Measurements from ENCODE around the gene LRRC38.
"Not testable (repeated sequence)": the region's sequence is repeated elsewhere in the genome, so short reads cannot be mapped to it uniquely, and the experiment has no call there.

The LRRC38 gene, protein sequence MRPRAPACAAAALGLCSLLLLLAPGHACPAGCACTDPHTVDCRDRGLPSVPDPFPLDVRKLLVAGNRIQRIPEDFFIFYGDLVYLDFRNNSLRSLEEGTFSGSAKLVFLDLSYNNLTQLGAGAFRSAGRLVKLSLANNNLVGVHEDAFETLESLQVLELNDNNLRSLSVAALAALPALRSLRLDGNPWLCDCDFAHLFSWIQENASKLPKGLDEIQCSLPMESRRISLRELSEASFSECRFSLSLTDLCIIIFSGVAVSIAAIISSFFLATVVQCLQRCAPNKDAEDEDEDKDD

DNA sequence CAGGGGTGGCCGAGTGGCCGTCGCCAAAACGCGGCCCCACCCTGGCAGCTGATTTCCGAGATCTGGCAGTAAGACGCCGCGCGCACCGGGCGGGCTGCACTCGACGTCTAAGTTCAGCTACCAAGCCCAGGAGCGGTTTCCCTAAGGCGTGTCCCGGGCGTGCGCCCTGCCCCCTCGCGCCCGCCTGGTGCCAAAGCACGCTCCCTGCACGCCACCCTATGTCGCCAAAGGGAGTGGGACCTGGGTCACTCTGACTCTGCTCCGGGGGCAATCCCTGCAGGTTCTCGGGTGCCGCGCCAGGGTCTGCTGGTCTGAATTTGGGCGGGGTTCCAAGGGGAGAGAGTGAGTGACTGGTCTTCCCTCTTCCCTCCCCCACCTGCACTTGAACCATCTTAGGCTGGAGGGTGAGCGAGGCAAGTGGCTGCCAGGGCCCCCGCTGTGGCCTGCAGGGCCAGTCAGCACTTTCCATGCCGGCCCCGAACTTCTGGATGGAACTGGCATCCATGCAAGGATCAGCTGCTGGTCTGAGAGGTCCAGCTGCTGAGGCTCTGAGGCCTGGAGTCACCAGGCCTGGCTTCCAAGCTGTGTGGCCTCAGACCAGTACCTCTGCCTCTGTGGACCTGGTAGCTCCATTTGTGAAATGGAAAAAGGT lies at the start of gene LRRC38:
LRRC38 (minus strand) TSS at position 109 of the 652 bp plus-strand sequence. CDS start 410 bp downstream, outside the sequence.
- CTCF ChIA-PET, result no interaction called here
- no peak for DNase-seq (ENCODE audit: extremely low spot score)
- TF ChIP-seq L3MBTL2 (conservative IDR thresholded peaks at IDR 0.05), result no peak
- TF ChIP-seq TARDBP (IDR thresholded peaks at IDR 0.05), result no peak
- no peak for TF ChIP-seq LEF1 (IDR thresholded peaks at IDR 0.05; ENCODE audit: borderline replicate concordance)
- TF ChIP-seq CTBP1 (IDR thresholded peaks at IDR 0.05; ENCODE audit: borderline replicate concordance), result no peak
- TF ChIP-seq SP1 (IDR thresholded peaks at IDR 0.05), result no peak
- no peak for TF ChIP-seq FOXK2 (IDR thresholded peaks at IDR 0.05)
- no peak for TF ChIP-seq ARNT (IDR thresholded peaks at IDR 0.05)
- POLR2A ChIA-PET, result no interaction called here

DNA sequence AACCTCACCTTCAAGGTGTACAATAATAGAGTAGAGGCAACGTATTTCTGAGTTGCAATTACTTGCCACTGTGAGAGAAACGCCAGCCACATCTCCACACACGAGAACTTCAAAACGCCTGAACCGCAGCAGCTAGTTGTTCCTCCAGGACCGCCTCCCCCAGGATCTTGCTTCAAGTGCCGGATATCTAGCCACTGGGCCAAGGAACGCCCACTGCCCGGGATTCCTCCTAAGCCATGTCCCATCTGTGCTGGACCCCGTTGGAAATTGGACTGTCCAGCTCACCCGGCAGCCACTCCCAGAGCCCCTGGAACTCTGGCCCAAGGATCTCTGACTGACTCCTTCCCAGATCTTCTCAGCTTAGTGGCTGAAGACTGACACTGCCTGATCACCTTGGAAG lies 49.2 kb upstream of the LRRC38 start:
- CTCF ChIA-PET; DNase-seq (ENCODE audit: extremely low spot score); POLR2A ChIA-PET: not testable (repeated sequence)

DNA sequence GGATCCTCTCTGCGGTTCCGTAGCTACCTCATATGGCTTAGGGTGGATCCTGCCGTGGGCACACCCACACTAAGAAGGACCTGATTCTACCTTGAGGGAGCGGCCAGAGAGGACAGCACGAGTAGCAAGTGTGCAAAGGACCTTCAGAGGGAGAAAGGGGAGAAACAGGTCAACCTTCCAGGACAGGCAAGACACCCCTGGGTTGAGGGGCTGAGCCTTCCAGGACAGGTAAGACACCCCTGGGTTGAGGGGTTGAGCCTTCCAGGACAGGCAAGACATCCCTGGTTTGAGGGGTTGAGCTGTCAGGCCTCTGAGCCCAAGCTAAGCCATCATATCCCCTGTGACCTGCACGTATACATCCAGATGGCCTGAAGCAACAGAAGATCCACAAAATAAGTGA lies 46.7 kb upstream of the LRRC38 start:
- no peak for DNase-seq (ENCODE audit: extremely low spot score)
- POLR2A ChIA-PET, result no interaction called here
- TF ChIP-seq SP1 (IDR thresholded peaks at IDR 0.05) (no peak), ELF4 (IDR thresholded peaks at IDR 0.05) (no peak), TARDBP (IDR thresholded peaks at IDR 0.05) (no peak), L3MBTL2 (conservative IDR thresholded peaks at IDR 0.05) (no peak), LEF1 (IDR thresholded peaks at IDR 0.05; ENCODE audit: borderline replicate concordance) (no peak), HDGF (IDR thresholded peaks at IDR 0.05; ENCODE audit: borderline replicate concordance) (no peak), NFRKB (IDR thresholded peaks at IDR 0.05) (no peak), FOXM1 (IDR thresholded peaks at IDR 0.05; ENCODE audit: borderline replicate concordance) (no peak), FOXK2 (IDR thresholded peaks at IDR 0.05) (no peak), FOXA1 (IDR thresholded peaks at IDR 0.05) (no peak), CTBP1 (IDR thresholded peaks at IDR 0.05; ENCODE audit: borderline replicate concordance) (no peak), ZNF384 (IDR thresholded peaks at IDR 0.05) (no peak), SUZ12 (IDR thresholded peaks at IDR 0.05) (no peak), ARNT (IDR thresholded peaks at IDR 0.05) (no peak), BHLHE40 (IDR thresholded peaks at IDR 0.05; ENCODE audit: borderline replicate concordance) (no peak)
- TF ChIP-seq, protein P1, sequence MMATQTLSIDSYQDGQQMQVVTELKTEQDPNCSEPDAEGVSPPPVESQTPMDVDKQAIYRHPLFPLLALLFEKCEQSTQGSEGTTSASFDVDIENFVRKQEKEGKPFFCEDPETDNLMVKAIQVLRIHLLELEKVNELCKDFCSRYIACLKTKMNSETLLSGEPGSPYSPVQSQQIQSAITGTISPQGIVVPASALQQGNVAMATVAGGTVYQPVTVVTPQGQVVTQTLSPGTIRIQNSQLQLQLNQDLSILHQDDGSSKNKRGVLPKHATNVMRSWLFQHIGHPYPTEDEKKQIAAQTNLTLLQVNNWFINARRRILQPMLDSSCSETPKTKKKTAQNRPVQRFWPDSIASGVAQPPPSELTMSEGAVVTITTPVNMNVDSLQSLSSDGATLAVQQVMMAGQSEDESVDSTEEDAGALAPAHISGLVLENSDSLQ (IDR thresholded peaks at IDR 0.05), result no peak
- CTCF ChIA-PET, result interaction anchor here (0.6 kb wide), 1 partner anchor 1492 kb away, joined by 4 read pairs; no protein-coding TSS in a partner anchor

DNA sequence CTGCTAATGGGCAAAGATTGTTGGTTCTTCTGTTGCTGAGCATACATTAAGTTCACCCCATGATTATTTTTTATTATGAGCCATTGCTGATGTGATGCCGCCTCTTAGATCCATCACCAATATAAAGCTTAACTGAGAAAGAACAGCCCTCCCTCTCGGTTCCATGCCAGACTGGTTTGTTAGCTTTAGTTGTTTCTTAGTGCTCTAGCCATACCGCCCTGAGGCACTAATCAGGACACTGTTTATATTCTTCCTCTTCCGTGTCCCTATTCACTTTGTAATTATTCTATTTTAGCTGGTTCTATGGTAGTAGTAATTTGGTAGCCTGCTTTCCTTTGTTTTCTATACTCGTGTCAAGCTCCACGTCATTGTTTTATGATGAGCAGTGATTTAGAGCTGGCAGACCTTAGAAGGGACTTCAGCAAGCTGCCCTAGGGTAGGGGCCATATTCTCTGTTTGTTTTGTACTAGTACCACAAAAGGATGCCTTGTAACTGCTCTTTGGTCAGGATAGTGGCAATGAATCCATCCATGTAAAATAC lies 42.5 kb upstream of the LRRC38 start:
- no peak for DNase-seq (ENCODE audit: extremely low spot score)
- POLR2A ChIA-PET, result no interaction called here
- CTCF ChIA-PET, result interaction anchor here (0.6 kb wide), 1 partner anchor 13 kb away, joined by 3 read pairs; no protein-coding TSS in a partner anchor
- TF ChIP-seq CTBP1 (IDR thresholded peaks at IDR 0.05; ENCODE audit: borderline replicate concordance) (no peak), FOXM1 (IDR thresholded peaks at IDR 0.05; ENCODE audit: borderline replicate concordance) (no peak), FOXA1 (IDR thresholded peaks at IDR 0.05) (no peak), FOXK2 (IDR thresholded peaks at IDR 0.05) (no peak)

DNA sequence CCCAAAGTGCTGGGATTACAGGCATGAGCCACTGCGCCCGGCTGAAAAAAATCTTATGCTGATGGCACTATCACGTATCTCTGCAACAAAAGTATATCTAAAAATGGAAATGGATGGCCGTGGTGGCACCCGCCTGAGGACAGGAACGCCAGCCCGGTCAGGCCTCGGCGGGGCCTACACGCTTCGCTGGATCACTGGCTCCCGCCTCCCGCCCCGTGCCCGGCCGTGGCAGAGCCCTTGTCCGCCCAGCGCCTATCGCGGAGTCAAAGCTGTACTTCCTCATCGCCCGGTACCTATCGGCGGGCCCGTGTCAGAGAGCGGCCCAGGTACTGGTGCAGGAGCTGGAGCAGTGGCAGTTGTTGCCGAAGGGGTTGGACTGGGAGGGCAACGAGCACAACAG lies 41.0 kb upstream of the LRRC38 start:
- CTCF ChIA-PET, result no interaction called here
- POLR2A ChIA-PET, result no interaction called here
- TF ChIP-seq SP1 (IDR thresholded peaks at IDR 0.05), result no peak
- TF ChIP-seq L3MBTL2 (conservative IDR thresholded peaks at IDR 0.05), result no peak
- no peak for TF ChIP-seq TARDBP (IDR thresholded peaks at IDR 0.05)
- no peak for TF ChIP-seq BHLHE40 (IDR thresholded peaks at IDR 0.05; ENCODE audit: borderline replicate concordance)
- TF ChIP-seq LEF1 (IDR thresholded peaks at IDR 0.05; ENCODE audit: borderline replicate concordance), result no peak
- TF ChIP-seq FOXA1 (IDR thresholded peaks at IDR 0.05), result no peak
- no peak for DNase-seq (ENCODE audit: extremely low spot score)

DNA sequence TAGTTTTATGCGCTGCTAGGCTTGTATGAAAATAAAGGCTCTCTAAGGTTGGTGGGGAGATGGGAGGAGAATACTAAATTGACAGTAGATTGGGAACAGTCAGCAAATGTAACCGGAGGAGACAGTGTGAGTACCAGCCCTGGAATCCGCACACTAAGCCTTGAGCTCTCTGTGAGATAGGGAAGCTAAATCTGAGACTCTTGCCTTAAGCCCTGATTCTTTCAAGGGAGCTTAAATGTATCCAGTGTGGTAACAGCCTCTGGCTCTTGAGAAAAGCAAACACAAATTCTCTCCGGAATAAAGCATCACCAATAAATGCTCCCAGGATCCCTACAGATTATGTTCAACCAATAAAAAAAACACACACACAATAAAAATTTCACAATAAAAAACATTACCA lies 36.9 kb upstream of the LRRC38 start:
- CTCF ChIA-PET, result no interaction called here
- POLR2A ChIA-PET, result no interaction called here
- TF ChIP-seq ARNT (IDR thresholded peaks at IDR 0.05), result no peak
- TF ChIP-seq L3MBTL2 (conservative IDR thresholded peaks at IDR 0.05), result no peak
- TF ChIP-seq, protein P1 (IDR thresholded peaks at IDR 0.05), result no peak
- no peak for TF ChIP-seq LEF1 (IDR thresholded peaks at IDR 0.05; ENCODE audit: borderline replicate concordance)
- no peak for TF ChIP-seq BHLHE40 (IDR thresholded peaks at IDR 0.05; ENCODE audit: borderline replicate concordance)
- TF ChIP-seq ELF4 (IDR thresholded peaks at IDR 0.05), result no peak
- DNase-seq (ENCODE audit: extremely low spot score), result no peak

DNA sequence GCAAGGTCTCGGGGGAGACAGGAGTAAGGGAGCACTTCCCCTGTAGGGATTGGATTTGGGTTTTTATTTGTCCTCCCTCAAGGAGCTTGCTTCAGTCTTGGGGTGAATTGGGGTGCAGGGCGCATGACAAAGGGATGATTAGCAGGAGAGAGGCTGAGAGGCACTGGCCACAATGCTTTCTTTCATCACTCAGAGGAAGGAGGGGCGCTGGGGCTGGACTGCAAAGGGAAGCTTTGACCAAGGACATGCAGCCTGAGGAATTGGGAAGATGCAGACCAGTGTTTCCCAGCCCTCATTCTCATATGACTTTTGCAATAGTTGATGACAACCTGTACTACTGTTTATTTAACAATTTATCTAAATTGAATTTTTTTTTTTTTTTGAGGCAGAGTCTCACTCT lies 35.7 kb upstream of the LRRC38 start:
- CTCF ChIA-PET, result no interaction called here
- TF ChIP-seq LEF1 (IDR thresholded peaks at IDR 0.05; ENCODE audit: borderline replicate concordance) (no peak), FOXK2 (IDR thresholded peaks at IDR 0.05) (no peak), NFRKB (IDR thresholded peaks at IDR 0.05) (no peak), FOXA1 (IDR thresholded peaks at IDR 0.05) (no peak), L3MBTL2 (conservative IDR thresholded peaks at IDR 0.05) (no peak), FOXM1 (IDR thresholded peaks at IDR 0.05; ENCODE audit: borderline replicate concordance) (no peak), TARDBP (IDR thresholded peaks at IDR 0.05) (no peak), HDGF (IDR thresholded peaks at IDR 0.05; ENCODE audit: borderline replicate concordance) (no peak), ARNT (IDR thresholded peaks at IDR 0.05) (no peak), ZNF384 (IDR thresholded peaks at IDR 0.05) (no peak), SP1 (IDR thresholded peaks at IDR 0.05) (no peak), BHLHE40 (IDR thresholded peaks at IDR 0.05; ENCODE audit: borderline replicate concordance) (no peak), ELF4 (IDR thresholded peaks at IDR 0.05) (no peak), SUZ12 (IDR thresholded peaks at IDR 0.05) (no peak), CTBP1 (IDR thresholded peaks at IDR 0.05; ENCODE audit: borderline replicate concordance) (no peak)
- TF ChIP-seq, protein P1 (IDR thresholded peaks at IDR 0.05), result no peak
- POLR2A ChIA-PET, result no interaction called here
- DNase-seq (ENCODE audit: extremely low spot score), result no peak

All from HEK293T (cell line).